Thoracic aorta (tissue), 2 donors: ENCODE measurements around the gene UFSP1. TPM values are rescaled to one million over a fixed set of nuclear protein-coding genes. Genes with fewer than 3 reads are reported as not detected.
A peak's percentile ranks its signal among the peaks of the same experiment; 100 is the strongest.
"Not testable (repeated sequence)": the region's sequence is repeated elsewhere in the genome, so short reads cannot be mapped to it uniquely, and the experiment has no call there.

Experiments used
- ATAC-seq: fragments of 150-250 bp; one replicate; pipeline ENCODE4 v1.8.0; 2017; ENCODE audit warnings: low read depth; ENCODE audit not compliant: insufficient number of reproducible peaks, low FRiP score
- DNase-seq: peaks from one replicate; pipeline ENCODE4 v3.0.0-alpha.2; 2020; ENCODE audit warnings: low spot score
- H3K27ac ChIP-seq, 2 donors: fragments of 200-600 bp; sonication (generic); 1 replicate in 1 of 2; 2 replicates in 1 of 2; pipeline ENCODE4 v1.5.1; 2016; ENCODE audit warnings: mild to moderate bottlenecking in 2 of 2, moderate library complexity in 2 of 2
- H3K27me3 ChIP-seq: fragments of 200-600 bp; sonication (generic); replicated peaks from 2 replicates; pipeline ENCODE4 v1.6.0; 2016; ENCODE audit warnings: mild to moderate bottlenecking; ENCODE audit not compliant: insufficient read depth
- H3K36me3 ChIP-seq: fragments of 200-600 bp; sonication (generic); one replicate; pipeline ENCODE4 v1.5.1; 2016
- H3K4me1 ChIP-seq, 2 donors: fragments of 200-600 bp; sonication (generic); 1 replicate in 1 of 2; 2 replicates in 1 of 2; pipeline versions ENCODE4 v1.5.1 to v1.6.0; 2016; ENCODE audit warnings: low read depth in 2 of 2, mild to moderate bottlenecking in 1 of 2; ENCODE audit not compliant: control insufficient read depth in 1 of 2
- H3K4me3 ChIP-seq: fragments of 200-600 bp; sonication (generic); 2 replicates; pipeline ENCODE4 v1.5.1; 2016; ENCODE audit warnings: mild to moderate bottlenecking
- H3K9me3 ChIP-seq: fragments of 200-600 bp; sonication (generic); 2 replicates; pipeline ENCODE4 v1.5.1; 2016
- CTCF ChIP-seq: fragments of 200-600 bp; sonication (generic); IDR thresholded peaks from one replicate; pipeline ENCODE4 v1.5.1; 2019; ENCODE audit warnings: antibody characterized with exemption
- total RNA-seq, 2 donors: library from RNA; depleted of rRNA; stranded (reverse); fragments of >200 nt; gene quantifications; one replicate each; pipeline versions ENCODE4 v1.1.0 to v1.2.3, GENCODE V29; 2016

Gene UFSP1
- 1 to 10 TPM; 2.7 to 4.1 TPM for total RNA-seq

- H3K9me3 ChIP-seq: no peaks in the 10 kb centered on the region
- ATAC-seq: peak; percentile 16
- H3K36me3 ChIP-seq: peaks cover 41% of the 10 kb centered on the region
- TF ChIP-seq CTCF: no peak
- DNase-seq: no peak
- H3K27ac ChIP-seq: peak within 1 kb of the TSS; percentile 70 to 84
- H3K27me3 ChIP-seq: no peaks in the 10 kb centered on the region
- H3K4me1 ChIP-seq: peaks cover 9 to 33% of the 10 kb centered on the region in 2 donors
- peak within 1 kb of the TSS; percentile 94 for H3K4me3 ChIP-seq
Measured at GRCh38 chr7:100888988-100889750, at the start of gene UFSP1. TSS of gene UFSP1 (minus strand) at chr7:100889715. CDS start at chr7:100889271, 444 bp downstream.

GRCh38 chr7:100936167-100936566 lies 46.7 kb upstream of the UFSP1 start:
- not testable (repeated sequence) for H3K27me3 ChIP-seq, ATAC-seq, H3K9me3 ChIP-seq, H3K36me3 ChIP-seq, H3K4me1 ChIP-seq, H3K4me3 ChIP-seq, H3K27ac ChIP-seq, DNase-seq

GRCh38 chr7:100935381-100935780 lies 45.9 kb upstream of the UFSP1 start:
- H3K27me3 ChIP-seq, H3K36me3 ChIP-seq, ATAC-seq, H3K27ac ChIP-seq, DNase-seq, H3K4me1 ChIP-seq, H3K9me3 ChIP-seq, H3K4me3 ChIP-seq: not testable (repeated sequence)

- peaks cover 5 to 17% of the 10 kb centered on the region in 2 donors for H3K4me1 ChIP-seq
- no peaks in the 10 kb centered on the region for H3K27me3 ChIP-seq
- DNase-seq (no peak), ATAC-seq (no peak)
- no peaks in the 10 kb centered on the region for H3K36me3 ChIP-seq
- TF ChIP-seq CTCF: no peak
- H3K9me3 ChIP-seq: no peaks in the 10 kb centered on the region
- H3K27ac ChIP-seq: no peak overlapping the region
- H3K4me3 ChIP-seq: no peak overlapping the region
Measured at GRCh38 chr7:100933734-100934133, 44.2 kb upstream of the UFSP1 start.

- DNase-seq: no peak
- Histone ChIP-seq H3K27me3 (no peaks in the 10 kb centered on the region), H3K4me3 (no peak overlapping the region), H3K4me1 (peaks cover 5 to 17% of the 10 kb centered on the region in 2 donors), H3K36me3 (no peaks in the 10 kb centered on the region), H3K9me3 (no peaks in the 10 kb centered on the region), H3K27ac (no peak overlapping the region)
- ATAC-seq: no peak
- TF ChIP-seq CTCF: no peak
Measured at GRCh38 chr7:100929808-100930174, 40.3 kb upstream of the UFSP1 start.

- H3K27me3 ChIP-seq, H3K36me3 ChIP-seq, H3K27ac ChIP-seq, H3K9me3 ChIP-seq, H3K4me3 ChIP-seq, H3K4me1 ChIP-seq, DNase-seq, ATAC-seq: not testable (repeated sequence)
Measured at GRCh38 chr7:100923616-100924015, 34.1 kb upstream of the UFSP1 start.
